GM19099 (cell line): ENCODE data around the gene APCDD1L.

Experiments
- POLR2A ChIP-seq: IDR thresholded peaks from 3 replicates; pipeline ENCODE4 v1.6.1; 2011; ENCODE audit warnings: low read depth; ENCODE audit not compliant: insufficient read length; ENCODE audit errors: extremely low read depth

Gene APCDD1L

GRCh38 chr20:58549231-58550209 lies 34.3 kb upstream of the APCDD1L start:
- TF ChIP-seq POLR2A, result no peak

- no peak for TF ChIP-seq POLR2A
Measured at GRCh38 chr20:58547623-58548475, 32.6 kb upstream of the APCDD1L start.

- no peak for TF ChIP-seq POLR2A
Measured at GRCh38 chr20:58546756-58547622, 31.8 kb upstream of the APCDD1L start.

GRCh38 chr20:58546416-58546711 lies 31.2 kb upstream of the APCDD1L start:
- no peak for TF ChIP-seq POLR2A

- no peak for TF ChIP-seq POLR2A
Measured at GRCh38 chr20:58545565-58546415, 30.6 kb upstream of the APCDD1L start.

GRCh38 chr20:58544891-58545290 lies 29.7 kb upstream of the APCDD1L start:
- no peak for TF ChIP-seq POLR2A

GRCh38 chr20:58544286-58544685 lies 29.1 kb upstream of the APCDD1L start:
- TF ChIP-seq POLR2A, result no peak

GRCh38 chr20:58543274-58543673 lies 28.1 kb upstream of the APCDD1L start:
- no peak for TF ChIP-seq POLR2A

GRCh38 chr20:58542411-58543095 lies 27.4 kb upstream of the APCDD1L start:
- no peak for TF ChIP-seq POLR2A

- TF ChIP-seq POLR2A, result no peak
Measured at GRCh38 chr20:58538752-58539151, 23.6 kb upstream of the APCDD1L start.

- TF ChIP-seq POLR2A, result no peak
Measured at GRCh38 chr20:58537831-58538230, 22.6 kb upstream of the APCDD1L start.

- no peak for TF ChIP-seq POLR2A
Measured at GRCh38 chr20:58536289-58536688, 21.1 kb upstream of the APCDD1L start.

GRCh38 chr20:58531657-58532056 lies 16.5 kb upstream of the APCDD1L start:
- no peak for TF ChIP-seq POLR2A
